GM23248 (cell line): ENCODE measurements around the gene ZNF33B. TPM values are rescaled to one million over a fixed set of nuclear protein-coding genes. Genes with fewer than 3 reads are reported as not detected.
A peak's percentile ranks its signal among the peaks of the same experiment; 100 is the strongest.
"Not testable (repeated sequence)": the region's sequence is repeated elsewhere in the genome, so short reads cannot be mapped to it uniquely, and the experiment has no call there.

Source experiments
- DNase-seq: peaks from one replicate; pipeline ENCODE4 v3.0.0-alpha.2; 2015
- H2AFZ ChIP-seq: fragments of 200-600 bp; sonication (generic); 2 replicates; pipeline ENCODE4 v1.6.1; 2016; ENCODE audit warnings: antibody characterized with exemption
- H3F3A ChIP-seq: fragments of 200-600 bp; sonication (generic); 2 replicates; pipeline ENCODE4 v1.6.1; 2016; ENCODE audit warnings: mild to moderate bottlenecking, antibody characterized with exemption, mixed run types; ENCODE audit not compliant: insufficient read depth
- H3K27ac ChIP-seq: fragments of 200-600 bp; sonication (generic); 2 replicates; pipeline ENCODE4 v1.5.1; 2016; ENCODE audit warnings: mild to moderate bottlenecking
- H3K27me3 ChIP-seq: fragments of 200-600 bp; sonication (generic); replicated peaks from 2 replicates; pipeline ENCODE4 v1.6.1; 2016; ENCODE audit warnings: mild to moderate bottlenecking; ENCODE audit not compliant: insufficient read depth
- H3K36me3 ChIP-seq: fragments of 200-600 bp; sonication (generic); 2 replicates; pipeline ENCODE4 v1.6.1; 2016; ENCODE audit warnings: low read depth, mild to moderate bottlenecking
- H3K4me1 ChIP-seq: fragments of 200-600 bp; sonication (generic); 2 replicates; pipeline ENCODE4 v1.6.1; 2016; ENCODE audit warnings: mild to moderate bottlenecking; ENCODE audit not compliant: insufficient read depth
- H3K4me2 ChIP-seq: fragments of 200-600 bp; sonication (generic); one replicate; pipeline ENCODE4 v1.6.1; 2016; ENCODE audit warnings: mild to moderate bottlenecking; ENCODE audit not compliant: unreplicated experiment
- H3K4me3 ChIP-seq: fragments of 200-600 bp; sonication (generic); 2 replicates; pipeline ENCODE4 v1.5.1; 2016; ENCODE audit warnings: mild to moderate bottlenecking
- H3K79me2 ChIP-seq: fragments of 200-600 bp; sonication (generic); 2 replicates; pipeline ENCODE4 v1.6.1; 2016; ENCODE audit warnings: mild to moderate bottlenecking; ENCODE audit not compliant: insufficient read depth
- H3K9ac ChIP-seq: fragments of 200-600 bp; sonication (generic); 2 replicates; pipeline ENCODE4 v1.6.1; 2016; ENCODE audit warnings: mild to moderate bottlenecking
- H3K9me2 ChIP-seq: fragments of 200-600 bp; sonication (generic); 2 replicates; pipeline ENCODE4 v1.6.1; 2016; ENCODE audit warnings: mixed run types, mild to moderate bottlenecking, moderate library complexity; ENCODE audit not compliant: insufficient read depth
- H3K9me3 ChIP-seq: fragments of 200-600 bp; sonication (generic); one replicate; pipeline ENCODE4 v1.6.1; 2017; ENCODE audit warnings: low read depth
- H4K20me1 ChIP-seq: fragments of 200-600 bp; sonication (generic); 2 replicates; pipeline ENCODE4 v1.6.0; 2016; ENCODE audit not compliant: insufficient read depth
- EZH2 ChIP-seq: fragments of 200-600 bp; sonication (generic); IDR thresholded peaks from 2 replicates; pipeline ENCODE4 v1.6.1; 2018; ENCODE audit warnings: antibody characterized with exemption, mild to moderate bottlenecking; ENCODE audit not compliant: insufficient read depth, poor library complexity, severe bottlenecking
- EZH2phosphoT487 ChIP-seq: fragments of 200-600 bp; sonication (generic); IDR thresholded peaks from 2 replicates; pipeline ENCODE4 v1.6.1; 2018; ENCODE audit warnings: antibody characterized with exemption, moderate library complexity, mild to moderate bottlenecking, low read depth; ENCODE audit not compliant: insufficient read depth
- WGBS, 2 experiments: methylation state at CpG; one replicate each; pipeline ENCODE4 v1.1.6; 2015 to 2017; ENCODE audit warnings: low lambda C conversion rate in 2 of 2, low coverage in 1 of 2; ENCODE audit errors: missing lambda C conversion rate in 2 of 2; 5-methylcytosine and 5-hydroxymethylcytosine counted together
- in situ Hi-C: fragments of 300-500 bp; cut with MboI; formaldehyde crosslinking; loops from 2 replicates; pipeline ENCODE4 v1.15.0; 2020
- polyA plus RNA-seq: library from polyadenylated mRNA; unstranded; fragments of >200 nt; fragmentation: Nextera tagmentation; extraction: Ambion mirVana; gene quantifications from 2 replicates; pipeline ENCODE4 v1.2.1, GENCODE V29; 2016
- total RNA-seq: library from RNA; depleted of rRNA; stranded (reverse); fragments of >200 nt; shearing (Covaris generic); gene quantifications from 2 replicates; pipeline ENCODE4 v1.2.3, GENCODE V29; 2014; rRNA removed

Gene ZNF33B
- total RNA-seq: 1.9 and 3.2 TPM in 2 replicates
- polyA plus RNA-seq: 2.3 and 2.5 TPM in 2 replicates

DNA sequence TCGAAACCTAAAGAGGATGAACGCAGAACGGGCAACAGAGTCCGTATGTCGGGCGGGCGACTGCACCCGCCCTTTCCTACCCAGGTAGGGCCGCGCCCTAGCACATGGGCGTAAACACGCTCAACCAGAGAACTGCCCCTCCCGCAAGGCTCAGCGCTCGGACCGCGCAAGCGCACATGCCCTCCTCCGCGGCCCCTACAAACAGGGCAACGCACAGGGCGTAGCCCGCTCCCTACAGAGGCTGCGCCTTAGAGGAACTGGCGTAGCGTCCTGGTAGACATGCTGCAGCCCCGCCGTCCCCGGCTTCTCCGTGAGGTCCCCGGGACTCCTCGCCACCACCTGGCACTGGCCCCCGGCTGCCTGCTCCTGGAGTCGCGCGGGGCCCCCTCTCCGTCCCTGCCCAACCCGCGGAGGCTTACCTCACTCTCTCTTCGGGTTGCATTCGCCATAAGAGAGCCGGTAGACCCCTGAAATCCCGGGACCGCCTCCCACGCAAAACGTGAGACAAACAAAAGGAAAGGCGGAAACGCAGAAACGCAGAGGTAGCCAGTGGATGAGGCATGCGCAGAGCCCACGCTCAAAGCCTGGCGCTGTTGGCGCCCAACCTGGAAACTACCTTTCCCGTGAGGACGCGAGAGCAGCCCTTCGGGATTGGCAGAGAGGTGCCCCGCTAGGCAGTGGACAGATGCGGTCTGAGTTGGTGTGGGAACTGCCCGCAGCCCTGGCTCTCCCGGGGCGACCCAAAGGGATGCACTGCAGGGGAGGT, at the start of gene ZNF33B:
TSS of gene ZNF33B (minus strand) at position 516 of the 766 bp plus-strand sequence. CDS start 1,642 bp downstream, outside the sequence.
- H3K4me2 ChIP-seq: peak within 1 kb of the TSS; percentile 90
- no peaks in the 10 kb centered on the region for H3K79me2 ChIP-seq
- peak within 1 kb of the TSS; percentile 96 for H3K4me3 ChIP-seq
- peaks cover 9% of the 10 kb centered on the region; the same call in 1 of the 2 replicates for H3K4me1 ChIP-seq
- 1 to 2% methylated on average over 58 to 59 of the region's 62 CpGs for WGBS, 2 experiments
- peak within 1 kb of the TSS; percentile 74 for H3K27ac ChIP-seq
- TF ChIP-seq EZH2 (no peak), EZH2phosphoT487 (no peak)
- peak within 1 kb of the TSS; percentile 85 for H3K9ac ChIP-seq
- no peaks in the 10 kb centered on the region for H4K20me1 ChIP-seq
- H3K9me3 ChIP-seq: no peaks in the 10 kb centered on the region
- DNase-seq: peak; percentile 94
- H3K27me3 ChIP-seq: no peaks in the 10 kb centered on the region
- in situ Hi-C loops: no loop called here
- peak within 1 kb of the TSS; percentile 98 for H2AFZ ChIP-seq
- peaks cover 5% of the 10 kb centered on the region; the same call in 1 of the 2 replicates for H3F3A ChIP-seq
- no peaks in the 10 kb centered on the region for H3K9me2 ChIP-seq
- H3K36me3 ChIP-seq: no peaks in the 10 kb centered on the region

DNA sequence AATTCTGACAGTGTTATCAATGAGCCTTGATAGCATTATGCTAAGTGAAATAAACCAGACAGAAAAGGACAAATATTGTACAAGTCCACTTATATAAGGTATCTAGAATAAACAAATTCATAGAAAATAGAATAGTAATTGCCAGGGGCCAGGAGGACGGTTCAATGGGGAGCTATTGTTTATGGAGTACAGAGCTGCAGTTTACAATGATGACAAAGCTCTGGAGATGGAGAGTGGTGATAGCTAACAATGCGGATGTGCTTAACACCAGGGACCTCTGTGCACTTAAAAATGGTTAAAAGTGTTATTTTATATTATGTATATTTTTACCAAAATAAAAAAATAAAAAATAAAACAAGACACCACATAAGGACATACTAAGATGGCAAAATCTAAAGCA, 46.1 kb upstream of the ZNF33B start:
- H2AFZ ChIP-seq: no peak overlapping the region
- no peak overlapping the region for H3K4me2 ChIP-seq
- in situ Hi-C loops: no loop called here
- 28 to 37% methylated on average over 2 of the region's 2 CpGs for WGBS, 2 experiments
- no peak overlapping the region for H3K27ac ChIP-seq
- no peaks in the 10 kb centered on the region for H3K36me3 ChIP-seq
- H3F3A ChIP-seq: no peaks in the 10 kb centered on the region
- H4K20me1 ChIP-seq: no peaks in the 10 kb centered on the region
- H3K27me3 ChIP-seq: no peaks in the 10 kb centered on the region; the same call in 1 of the 2 replicates
- no peak overlapping the region for H3K4me3 ChIP-seq
- no peak overlapping the region for H3K9ac ChIP-seq
- H3K79me2 ChIP-seq: no peaks in the 10 kb centered on the region
- H3K4me1 ChIP-seq: no peaks in the 10 kb centered on the region
- H3K9me3 ChIP-seq: no peaks in the 10 kb centered on the region
- DNase-seq: no peak
- no peaks in the 10 kb centered on the region for H3K9me2 ChIP-seq
- TF ChIP-seq EZH2phosphoT487: no peak
- no peak for TF ChIP-seq EZH2

DNA sequence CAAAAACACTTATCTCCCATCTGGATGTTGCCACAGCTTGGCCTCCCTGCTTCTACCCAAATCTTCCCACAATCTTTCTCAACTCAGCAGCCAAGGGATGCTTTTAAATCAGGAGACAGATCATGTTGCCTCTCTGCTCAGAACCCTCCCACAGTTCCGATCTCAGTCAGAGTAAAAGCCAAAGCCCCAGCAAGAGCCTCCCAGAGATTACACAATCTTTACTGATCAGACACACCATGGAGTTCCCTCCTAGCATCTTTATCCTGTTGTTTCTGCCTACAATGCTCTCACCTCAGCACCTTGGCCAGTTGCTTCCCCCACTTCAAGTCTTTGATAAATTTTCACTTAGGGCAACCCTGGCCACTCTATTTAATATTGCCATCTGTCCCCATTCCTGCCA, 41.9 kb upstream of the ZNF33B start:
- Histone ChIP-seq H3K27ac (no peak overlapping the region), H4K20me1 (no peaks in the 10 kb centered on the region), H3F3A (no peaks in the 10 kb centered on the region), H2AFZ (no peak overlapping the region), H3K4me2 (no peak overlapping the region), H3K9me2 (no peaks in the 10 kb centered on the region), H3K27me3 (no peaks in the 10 kb centered on the region), H3K36me3 (no peaks in the 10 kb centered on the region), H3K4me3 (no peak overlapping the region), H3K4me1 (no peaks in the 10 kb centered on the region), H3K79me2 (no peaks in the 10 kb centered on the region), H3K9ac (no peak overlapping the region), H3K9me3 (no peaks in the 10 kb centered on the region)
- no peak for DNase-seq
- TF ChIP-seq EZH2phosphoT487 (no peak), EZH2 (no peak)
- in situ Hi-C loops: no loop called here
- 0 to 5% methylated on average over 1 of the region's 1 CpG for WGBS, 2 experiments

DNA sequence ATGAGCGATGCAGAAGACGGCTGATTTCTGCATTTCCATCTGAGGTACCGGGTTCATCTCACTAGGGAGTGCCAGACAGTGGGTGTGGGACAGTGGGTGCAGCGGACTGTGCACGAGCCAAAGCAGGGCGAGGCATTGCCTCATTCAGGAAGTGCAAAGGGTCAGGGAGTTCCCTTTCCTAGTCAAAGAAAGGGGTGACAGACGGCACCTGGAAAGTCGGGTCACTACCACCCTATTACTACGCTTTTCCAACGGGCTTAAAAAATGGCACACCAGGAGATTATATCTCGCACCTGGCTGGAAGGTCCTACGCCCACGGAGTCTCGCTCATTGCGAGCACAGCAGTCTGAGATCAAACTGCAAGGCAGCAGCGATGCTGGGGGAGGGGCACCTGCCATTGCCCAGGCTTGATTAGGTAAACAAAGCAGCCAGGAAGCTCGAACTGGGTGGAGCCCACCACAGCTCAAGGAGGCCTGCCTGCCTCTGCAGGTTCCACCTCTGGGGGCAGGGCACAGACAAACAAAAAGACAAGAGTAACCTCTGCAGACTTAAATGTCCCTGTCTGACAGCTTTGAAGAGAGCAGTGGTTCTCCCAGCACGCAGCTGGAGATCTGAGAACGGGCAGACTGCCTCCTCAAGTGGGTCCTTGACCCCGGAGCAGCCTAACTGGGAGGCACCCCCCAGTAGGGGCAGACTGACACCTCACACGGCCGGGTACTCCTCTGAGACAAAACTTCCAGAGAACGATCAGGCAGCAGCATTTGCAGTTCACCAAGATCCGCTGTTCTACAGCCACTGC, 27.0 kb upstream of the ZNF33B start:
- H3K9me3 ChIP-seq, in situ Hi-C loops, H3K27me3 ChIP-seq, H4K20me1 ChIP-seq, H3K27ac ChIP-seq, H2AFZ ChIP-seq, H3K9me2 ChIP-seq, H3K4me1 ChIP-seq, H3F3A ChIP-seq, H3K36me3 ChIP-seq, H3K4me2 ChIP-seq, H3K79me2 ChIP-seq, DNase-seq, H3K4me3 ChIP-seq, H3K9ac ChIP-seq: not testable (repeated sequence)
- WGBS, 2 experiments: 48 to 50% methylated on average over 22 to 24 of the region's 24 CpGs
